GM23338 (cell line): ENCODE measurements around the gene SLC25A6. TPM values are rescaled to one million over a fixed set of nuclear protein-coding genes. Genes with fewer than 3 reads are reported as not detected.

Experiments used
- ATAC-seq: fragments of 200-7000 bp; cut with Tn5 transposase; 3 replicates; pipeline ENCODE4 v1.9.1; 2020
- DNase-seq: peaks from one replicate; pipeline ENCODE4 v3.0.0-alpha.2; 2015; ENCODE audit warnings: low spot score
- H2AFZ ChIP-seq: fragments of 200-600 bp; sonication (generic); 2 replicates; pipeline ENCODE4 v1.8.0; 2016; ENCODE audit warnings: antibody characterized with exemption, mild to moderate bottlenecking, moderate library complexity
- H3F3A ChIP-seq: fragments of 200-600 bp; sonication (generic); replicated peaks from 2 replicates; pipeline ENCODE4 v1.8.0; 2017; ENCODE audit warnings: antibody characterized with exemption, mixed run types, low read depth
- H3K27ac ChIP-seq: fragments of 200-600 bp; sonication (generic); 2 replicates; pipeline ENCODE4 v1.6.1; 2016; ENCODE audit warnings: low read depth
- H3K27me3 ChIP-seq: fragments of 200-600 bp; sonication (generic); 2 replicates; pipeline ENCODE4 v1.8.0; 2016; ENCODE audit warnings: mild to moderate bottlenecking, mixed run types, moderate library complexity; ENCODE audit not compliant: insufficient read depth
- H3K36me3 ChIP-seq: fragments of 200-600 bp; sonication (generic); 2 replicates; pipeline ENCODE4 v1.8.0; 2016; ENCODE audit warnings: mild to moderate bottlenecking; ENCODE audit not compliant: insufficient read depth
- H3K4me1 ChIP-seq: fragments of 200-600 bp; sonication (generic); 2 replicates; pipeline ENCODE4 v1.8.0; 2016; ENCODE audit warnings: mild to moderate bottlenecking, moderate library complexity; ENCODE audit not compliant: insufficient read depth
- H3K4me2 ChIP-seq: fragments of 200-600 bp; sonication (generic); 2 replicates; pipeline ENCODE4 v1.7.1; 2017; ENCODE audit warnings: mixed run types
- H3K4me3 ChIP-seq: fragments of 200-600 bp; sonication (generic); 2 replicates; pipeline ENCODE4 v1.6.1; 2016; ENCODE audit warnings: mixed run types
- H3K79me2 ChIP-seq: fragments of 200-600 bp; sonication (generic); replicated peaks from 2 replicates; pipeline ENCODE4 v1.8.0; 2017; ENCODE audit warnings: mild to moderate bottlenecking; ENCODE audit not compliant: insufficient read depth
- H3K9me2 ChIP-seq: fragments of 200-600 bp; sonication (generic); 2 replicates; pipeline ENCODE4 v1.8.0; 2017; ENCODE audit not compliant: insufficient read depth
- H4K20me1 ChIP-seq: fragments of 200-600 bp; sonication (generic); replicated peaks from 2 replicates; pipeline ENCODE4 v1.8.0; 2017; ENCODE audit warnings: mild to moderate bottlenecking; ENCODE audit not compliant: insufficient read depth
- H3K27ac Mint-ChIP-seq: 2 replicates; pipeline ENCODE4 v1.8.0; 2020; ENCODE audit warnings: inconsistent platforms, mild to moderate bottlenecking, moderate library complexity, mixed read lengths
- H3K27me3 Mint-ChIP-seq: 3 replicates; pipeline ENCODE4 v1.8.0; 2022; ENCODE audit warnings: low read depth, mild to moderate bottlenecking, moderate library complexity, mixed read lengths, inconsistent platforms; ENCODE audit not compliant: insufficient read depth, poor library complexity
- H3K36me3 Mint-ChIP-seq: 3 replicates; pipeline ENCODE4 v1.8.0; 2021; ENCODE audit warnings: low read depth, mild to moderate bottlenecking, inconsistent platforms, moderate library complexity, mixed read lengths
- H3K4me1 Mint-ChIP-seq: 3 replicates; pipeline ENCODE4 v1.8.0; 2020; ENCODE audit warnings: mild to moderate bottlenecking, inconsistent platforms, mixed read lengths
- H3K4me3 Mint-ChIP-seq: 3 replicates; pipeline ENCODE4 v1.8.0; 2021; ENCODE audit warnings: moderate library complexity, mild to moderate bottlenecking, inconsistent platforms, mixed read lengths
- H3K9me3 Mint-ChIP-seq: 3 replicates; pipeline ENCODE4 v1.8.0; 2020; ENCODE audit warnings: moderate library complexity, mild to moderate bottlenecking, inconsistent platforms, mixed read lengths
- CREB1 ChIP-seq: fragments of 250-450 bp; sonication (Bioruptor Pico); IDR thresholded peaks from 2 replicates; pipeline ENCODE4 v1.5.0; 2020; ENCODE audit warnings: low read depth, mild to moderate bottlenecking, moderate library complexity
- EZH2 ChIP-seq: fragments of 200-600 bp; sonication (generic); IDR thresholded peaks from one replicate; pipeline ENCODE4 v1.8.0; 2017; ENCODE audit warnings: antibody characterized with exemption, mild to moderate bottlenecking, low read depth; ENCODE audit not compliant: unreplicated experiment
- EZH2phosphoT487 ChIP-seq: fragments of 200-600 bp; sonication (generic); IDR thresholded peaks from one replicate; pipeline ENCODE4 v1.8.1; 2018; ENCODE audit warnings: antibody characterized with exemption; ENCODE audit not compliant: unreplicated experiment
- JUNB ChIP-seq: IDR thresholded peaks from one replicate; pipeline ENCODE4 v1.6.1; 2016; ENCODE audit warnings: antibody characterized with exemption; ENCODE audit not compliant: unreplicated experiment
- NANOG ChIP-seq: IDR thresholded peaks from 2 replicates; pipeline ENCODE4 v1.6.1; 2016; ENCODE audit warnings: antibody characterized with exemption, borderline replicate concordance
- POLR2AphosphoS5 ChIP-seq: IDR thresholded peaks from 2 replicates; pipeline ENCODE4 v1.6.1; 2016; ENCODE audit warnings: antibody characterized with exemption, low read depth
- STAT1 ChIP-seq: IDR thresholded peaks from one replicate; pipeline ENCODE4 v1.6.1; 2016; ENCODE audit warnings: antibody characterized with exemption; ENCODE audit not compliant: unreplicated experiment
- ZNF114 ChIP-seq: fragments of 250-450 bp; sonication (Bioruptor Pico); IDR thresholded peaks from 2 replicates; pipeline ENCODE4 v1.5.0; 2020; ENCODE audit warnings: mild to moderate bottlenecking, moderate library complexity
- ZNF331 ChIP-seq: fragments of 250-450 bp; sonication (Bioruptor Pico); IDR thresholded peaks from 2 replicates; pipeline ENCODE4 v1.5.0; 2020; ENCODE audit warnings: low read depth, mild to moderate bottlenecking, moderate library complexity
- polyA plus RNA-seq: library from polyadenylated mRNA; unstranded; fragments of >200 nt; fragmentation: Nextera tagmentation; extraction: Ambion mirVana; gene quantifications from 2 replicates; pipeline ENCODE4 v1.2.1, GENCODE V29; 2016
- total RNA-seq: library from RNA; depleted of rRNA; stranded (reverse); fragments of >200 nt; shearing (Covaris generic); gene quantifications from 2 replicates; pipeline ENCODE4 v1.2.3, GENCODE V29; 2014
- TF ChIP-seq, protein P1 (sequence below): fragments of 250-450 bp; sonication (Bioruptor Pico); IDR thresholded peaks from 2 replicates; pipeline ENCODE4 v1.5.0; 2020; ENCODE audit warnings: mild to moderate bottlenecking, moderate library complexity
- TF ChIP-seq, protein P2 (sequence below): IDR thresholded peaks from 2 replicates; pipeline ENCODE4 v1.6.1; 2016; ENCODE audit warnings: antibody characterized with exemption
- TF ChIP-seq, protein P3 (sequence below): IDR thresholded peaks from one replicate; pipeline ENCODE4 v1.6.1; 2018; ENCODE audit warnings: antibody characterized with exemption; ENCODE audit not compliant: unreplicated experiment
- TF ChIP-seq, protein P4 (sequence below), 2 experiments: fragments of 200-600 bp in 1 of 2; sonication (generic) in 1 of 2; conservative IDR thresholded peaks; 2 replicates each; pipeline versions ENCODE4 v1.5.1 to v1.6.1; 2016 to 2017; ENCODE audit warnings: antibody characterized with exemption in 2 of 2, low read depth in 2 of 2, mild to moderate bottlenecking in 2 of 2, moderate library complexity in 1 of 2

The SLC25A6 gene
- total and polyA plus RNA-seq, 2 experiments from 2014 or later = 358 to 486 TPM

DNA sequence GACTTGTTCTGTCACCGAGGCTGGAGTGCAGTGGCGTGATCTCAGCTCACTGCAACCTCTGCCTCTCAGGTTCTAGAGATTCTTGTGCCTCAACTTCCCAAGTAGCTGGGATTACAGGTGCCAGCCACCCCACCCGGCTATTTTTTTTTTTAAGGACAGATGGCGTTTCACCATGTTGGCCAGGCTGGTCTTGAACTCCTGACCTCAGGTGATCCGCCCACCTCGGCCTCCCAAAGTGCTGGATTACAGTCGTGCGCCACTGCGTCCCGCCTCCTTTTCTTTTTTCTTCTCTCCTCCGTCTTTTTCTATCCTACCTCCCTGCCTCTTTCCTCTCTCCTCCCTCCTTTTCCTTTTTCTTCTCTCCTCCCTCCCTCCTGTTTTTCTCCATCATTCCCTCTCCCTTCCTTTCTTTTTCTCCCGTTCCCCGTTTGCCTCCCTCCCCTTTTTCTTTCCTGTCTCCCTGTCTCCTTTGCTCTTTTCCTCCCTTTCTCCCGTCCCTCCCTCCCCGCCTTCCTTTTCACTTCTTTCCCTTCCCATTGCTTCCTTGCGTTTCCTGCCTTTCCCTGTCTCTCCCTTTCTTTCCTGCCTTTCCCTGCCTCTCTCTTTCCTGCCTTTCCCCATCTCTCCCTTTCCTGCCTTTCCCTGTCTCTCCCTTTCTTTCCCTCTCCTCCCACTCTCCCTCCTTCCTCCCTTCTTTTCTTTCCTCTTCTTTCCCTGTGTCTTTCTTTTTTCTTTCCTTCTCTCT lies 2.1 kb upstream of the SLC25A6 start:
- H3K27ac ChIP-seq = no peak overlapping the region
- H3K4me3 Mint-ChIP-seq = peak overlapping the region; percentile 93
- H3F3A ChIP-seq = peaks cover 26% of the 10 kb centered on the region
- peaks cover 37% of the 10 kb centered on the region for H3K27me3 Mint-ChIP-seq
- H3K4me1 Mint-ChIP-seq = peaks cover 30% of the 10 kb centered on the region
- peaks cover 11% of the 10 kb centered on the region; the same call in 2 of the 3 replicates for H3K9me3 Mint-ChIP-seq
- peaks cover 20% of the 10 kb centered on the region for H3K36me3 ChIP-seq
- H3K27ac Mint-ChIP-seq = peak overlapping the region; percentile 78
- no peaks in the 10 kb centered on the region for H3K27me3 ChIP-seq
- no peak overlapping the region for H2AFZ ChIP-seq
- ATAC-seq (no peak), DNase-seq (no peak)
- peaks cover 30% of the 10 kb centered on the region for H4K20me1 ChIP-seq
- H3K4me3 ChIP-seq = peak overlapping the region; percentile 100; the same call in 1 of the 2 replicates
- TF ChIP-seq, protein P1, sequence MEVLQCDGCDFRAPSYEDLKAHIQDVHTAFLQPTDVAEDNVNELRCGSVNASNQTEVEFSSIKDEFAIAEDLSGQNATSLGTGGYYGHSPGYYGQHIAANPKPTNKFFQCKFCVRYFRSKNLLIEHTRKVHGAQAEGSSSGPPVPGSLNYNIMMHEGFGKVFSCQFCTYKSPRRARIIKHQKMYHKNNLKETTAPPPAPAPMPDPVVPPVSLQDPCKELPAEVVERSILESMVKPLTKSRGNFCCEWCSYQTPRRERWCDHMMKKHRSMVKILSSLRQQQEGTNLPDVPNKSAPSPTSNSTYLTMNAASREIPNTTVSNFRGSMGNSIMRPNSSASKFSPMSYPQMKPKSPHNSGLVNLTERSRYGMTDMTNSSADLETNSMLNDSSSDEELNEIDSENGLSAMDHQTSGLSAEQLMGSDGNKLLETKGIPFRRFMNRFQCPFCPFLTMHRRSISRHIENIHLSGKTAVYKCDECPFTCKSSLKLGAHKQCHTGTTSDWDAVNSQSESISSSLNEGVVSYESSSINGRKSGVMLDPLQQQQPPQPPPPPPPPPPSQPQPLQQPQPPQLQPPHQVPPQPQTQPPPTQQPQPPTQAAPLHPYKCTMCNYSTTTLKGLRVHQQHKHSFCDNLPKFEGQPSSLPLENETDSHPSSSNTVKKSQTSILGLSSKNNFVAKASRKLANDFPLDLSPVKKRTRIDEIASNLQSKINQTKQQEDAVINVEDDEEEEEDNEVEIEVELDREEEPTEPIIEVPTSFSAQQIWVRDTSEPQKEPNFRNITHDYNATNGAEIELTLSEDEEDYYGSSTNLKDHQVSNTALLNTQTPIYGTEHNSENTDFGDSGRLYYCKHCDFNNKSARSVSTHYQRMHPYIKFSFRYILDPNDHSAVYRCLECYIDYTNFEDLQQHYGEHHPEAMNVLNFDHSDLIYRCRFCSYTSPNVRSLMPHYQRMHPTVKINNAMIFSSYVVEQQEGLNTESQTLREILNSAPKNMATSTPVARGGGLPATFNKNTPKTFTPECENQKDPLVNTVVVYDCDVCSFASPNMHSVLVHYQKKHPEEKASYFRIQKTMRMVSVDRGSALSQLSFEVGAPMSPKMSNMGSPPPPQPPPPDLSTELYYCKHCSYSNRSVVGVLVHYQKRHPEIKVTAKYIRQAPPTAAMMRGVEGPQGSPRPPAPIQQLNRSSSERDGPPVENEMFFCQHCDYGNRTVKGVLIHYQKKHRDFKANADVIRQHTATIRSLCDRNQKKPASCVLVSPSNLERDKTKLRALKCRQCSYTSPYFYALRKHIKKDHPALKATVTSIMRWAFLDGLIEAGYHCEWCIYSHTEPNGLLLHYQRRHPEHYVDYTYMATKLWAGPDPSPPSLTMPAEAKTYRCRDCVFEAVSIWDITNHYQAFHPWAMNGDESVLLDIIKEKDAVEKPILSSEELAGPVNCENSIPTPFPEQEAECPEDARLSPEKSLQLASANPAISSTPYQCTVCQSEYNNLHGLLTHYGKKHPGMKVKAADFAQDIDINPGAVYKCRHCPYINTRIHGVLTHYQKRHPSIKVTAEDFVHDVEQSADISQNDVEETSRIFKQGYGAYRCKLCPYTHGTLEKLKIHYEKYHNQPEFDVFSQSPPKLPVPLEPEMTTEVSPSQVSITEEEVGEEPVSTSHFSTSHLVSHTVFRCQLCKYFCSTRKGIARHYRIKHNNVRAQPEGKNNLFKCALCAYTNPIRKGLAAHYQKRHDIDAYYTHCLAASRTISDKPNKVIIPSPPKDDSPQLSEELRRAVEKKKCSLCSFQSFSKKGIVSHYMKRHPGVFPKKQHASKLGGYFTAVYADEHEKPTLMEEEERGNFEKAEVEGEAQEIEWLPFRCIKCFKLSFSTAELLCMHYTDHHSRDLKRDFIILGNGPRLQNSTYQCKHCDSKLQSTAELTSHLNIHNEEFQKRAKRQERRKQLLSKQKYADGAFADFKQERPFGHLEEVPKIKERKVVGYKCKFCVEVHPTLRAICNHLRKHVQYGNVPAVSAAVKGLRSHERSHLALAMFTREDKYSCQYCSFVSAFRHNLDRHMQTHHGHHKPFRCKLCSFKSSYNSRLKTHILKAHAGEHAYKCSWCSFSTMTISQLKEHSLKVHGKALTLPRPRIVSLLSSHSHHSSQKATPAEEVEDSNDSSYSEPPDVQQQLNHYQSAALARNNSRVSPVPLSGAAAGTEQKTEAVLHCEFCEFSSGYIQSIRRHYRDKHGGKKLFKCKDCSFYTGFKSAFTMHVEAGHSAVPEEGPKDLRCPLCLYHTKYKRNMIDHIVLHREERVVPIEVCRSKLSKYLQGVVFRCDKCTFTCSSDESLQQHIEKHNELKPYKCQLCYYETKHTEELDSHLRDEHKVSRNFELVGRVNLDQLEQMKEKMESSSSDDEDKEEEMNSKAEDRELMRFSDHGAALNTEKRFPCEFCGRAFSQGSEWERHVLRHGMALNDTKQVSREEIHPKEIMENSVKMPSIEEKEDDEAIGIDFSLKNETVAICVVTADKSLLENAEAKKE = no peak
- no peak for TF ChIP-seq ZNF331
- TF ChIP-seq NANOG = no peak
- TF ChIP-seq, protein P2, sequence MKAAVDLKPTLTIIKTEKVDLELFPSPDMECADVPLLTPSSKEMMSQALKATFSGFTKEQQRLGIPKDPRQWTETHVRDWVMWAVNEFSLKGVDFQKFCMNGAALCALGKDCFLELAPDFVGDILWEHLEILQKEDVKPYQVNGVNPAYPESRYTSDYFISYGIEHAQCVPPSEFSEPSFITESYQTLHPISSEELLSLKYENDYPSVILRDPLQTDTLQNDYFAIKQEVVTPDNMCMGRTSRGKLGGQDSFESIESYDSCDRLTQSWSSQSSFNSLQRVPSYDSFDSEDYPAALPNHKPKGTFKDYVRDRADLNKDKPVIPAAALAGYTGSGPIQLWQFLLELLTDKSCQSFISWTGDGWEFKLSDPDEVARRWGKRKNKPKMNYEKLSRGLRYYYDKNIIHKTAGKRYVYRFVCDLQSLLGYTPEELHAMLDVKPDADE = no peak
- no peak for TF ChIP-seq STAT1
- TF ChIP-seq, protein P3, sequence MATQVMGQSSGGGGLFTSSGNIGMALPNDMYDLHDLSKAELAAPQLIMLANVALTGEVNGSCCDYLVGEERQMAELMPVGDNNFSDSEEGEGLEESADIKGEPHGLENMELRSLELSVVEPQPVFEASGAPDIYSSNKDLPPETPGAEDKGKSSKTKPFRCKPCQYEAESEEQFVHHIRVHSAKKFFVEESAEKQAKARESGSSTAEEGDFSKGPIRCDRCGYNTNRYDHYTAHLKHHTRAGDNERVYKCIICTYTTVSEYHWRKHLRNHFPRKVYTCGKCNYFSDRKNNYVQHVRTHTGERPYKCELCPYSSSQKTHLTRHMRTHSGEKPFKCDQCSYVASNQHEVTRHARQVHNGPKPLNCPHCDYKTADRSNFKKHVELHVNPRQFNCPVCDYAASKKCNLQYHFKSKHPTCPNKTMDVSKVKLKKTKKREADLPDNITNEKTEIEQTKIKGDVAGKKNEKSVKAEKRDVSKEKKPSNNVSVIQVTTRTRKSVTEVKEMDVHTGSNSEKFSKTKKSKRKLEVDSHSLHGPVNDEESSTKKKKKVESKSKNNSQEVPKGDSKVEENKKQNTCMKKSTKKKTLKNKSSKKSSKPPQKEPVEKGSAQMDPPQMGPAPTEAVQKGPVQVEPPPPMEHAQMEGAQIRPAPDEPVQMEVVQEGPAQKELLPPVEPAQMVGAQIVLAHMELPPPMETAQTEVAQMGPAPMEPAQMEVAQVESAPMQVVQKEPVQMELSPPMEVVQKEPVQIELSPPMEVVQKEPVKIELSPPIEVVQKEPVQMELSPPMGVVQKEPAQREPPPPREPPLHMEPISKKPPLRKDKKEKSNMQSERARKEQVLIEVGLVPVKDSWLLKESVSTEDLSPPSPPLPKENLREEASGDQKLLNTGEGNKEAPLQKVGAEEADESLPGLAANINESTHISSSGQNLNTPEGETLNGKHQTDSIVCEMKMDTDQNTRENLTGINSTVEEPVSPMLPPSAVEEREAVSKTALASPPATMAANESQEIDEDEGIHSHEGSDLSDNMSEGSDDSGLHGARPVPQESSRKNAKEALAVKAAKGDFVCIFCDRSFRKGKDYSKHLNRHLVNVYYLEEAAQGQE = no peak
- TF ChIP-seq POLR2AphosphoS5 = no peak
- TF ChIP-seq, protein P4, sequence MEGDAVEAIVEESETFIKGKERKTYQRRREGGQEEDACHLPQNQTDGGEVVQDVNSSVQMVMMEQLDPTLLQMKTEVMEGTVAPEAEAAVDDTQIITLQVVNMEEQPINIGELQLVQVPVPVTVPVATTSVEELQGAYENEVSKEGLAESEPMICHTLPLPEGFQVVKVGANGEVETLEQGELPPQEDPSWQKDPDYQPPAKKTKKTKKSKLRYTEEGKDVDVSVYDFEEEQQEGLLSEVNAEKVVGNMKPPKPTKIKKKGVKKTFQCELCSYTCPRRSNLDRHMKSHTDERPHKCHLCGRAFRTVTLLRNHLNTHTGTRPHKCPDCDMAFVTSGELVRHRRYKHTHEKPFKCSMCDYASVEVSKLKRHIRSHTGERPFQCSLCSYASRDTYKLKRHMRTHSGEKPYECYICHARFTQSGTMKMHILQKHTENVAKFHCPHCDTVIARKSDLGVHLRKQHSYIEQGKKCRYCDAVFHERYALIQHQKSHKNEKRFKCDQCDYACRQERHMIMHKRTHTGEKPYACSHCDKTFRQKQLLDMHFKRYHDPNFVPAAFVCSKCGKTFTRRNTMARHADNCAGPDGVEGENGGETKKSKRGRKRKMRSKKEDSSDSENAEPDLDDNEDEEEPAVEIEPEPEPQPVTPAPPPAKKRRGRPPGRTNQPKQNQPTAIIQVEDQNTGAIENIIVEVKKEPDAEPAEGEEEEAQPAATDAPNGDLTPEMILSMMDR (conservative IDR thresholded peaks at IDR 0.05; ENCODE audit: low read depth in 2 of 2) = no peak
- no peak for TF ChIP-seq EZH2
- no peak for TF ChIP-seq EZH2phosphoT487
- TF ChIP-seq ZNF114 (CRISPR knock-in tag) = no peak
- TF ChIP-seq JUNB = no peak
- no peak for TF ChIP-seq CREB1 (CRISPR knock-in tag)
- H3K36me3 Mint-ChIP-seq = peaks cover 63% of the 10 kb centered on the region
- peak overlapping the region; percentile 98 for H3K4me2 ChIP-seq
- peaks cover 55% of the 10 kb centered on the region for H3K79me2 ChIP-seq
- peaks cover 16% of the 10 kb centered on the region for H3K4me1 ChIP-seq
- H3K9me2 ChIP-seq = no peaks in the 10 kb centered on the region
